Measurements from ENCODE around the gene HILPDA.
"Not testable (repeated sequence)": the region's sequence is repeated elsewhere in the genome, so short reads cannot be mapped to it uniquely, and the experiment has no call there.

DNA sequence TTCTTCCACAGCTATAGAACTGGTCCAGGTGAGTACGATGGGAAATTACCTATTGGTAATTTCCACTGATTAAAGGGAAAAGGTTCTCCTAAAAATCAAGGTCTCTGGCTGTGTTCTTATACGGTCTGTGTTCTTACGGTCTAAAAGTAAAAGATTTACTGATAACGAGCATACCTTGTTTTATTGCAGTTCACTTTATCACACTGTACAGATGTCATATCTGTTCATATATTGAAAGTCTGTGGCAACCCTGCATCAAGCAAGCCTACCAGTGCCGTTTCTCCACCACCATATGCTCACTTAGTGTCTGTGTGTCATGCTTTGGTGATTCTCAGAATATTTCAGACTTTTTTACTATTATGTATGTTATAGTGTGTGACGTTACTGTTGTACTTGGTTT is 32.5 kb downstream of the HILPDA start:
- TF ChIP-seq, protein P1, sequence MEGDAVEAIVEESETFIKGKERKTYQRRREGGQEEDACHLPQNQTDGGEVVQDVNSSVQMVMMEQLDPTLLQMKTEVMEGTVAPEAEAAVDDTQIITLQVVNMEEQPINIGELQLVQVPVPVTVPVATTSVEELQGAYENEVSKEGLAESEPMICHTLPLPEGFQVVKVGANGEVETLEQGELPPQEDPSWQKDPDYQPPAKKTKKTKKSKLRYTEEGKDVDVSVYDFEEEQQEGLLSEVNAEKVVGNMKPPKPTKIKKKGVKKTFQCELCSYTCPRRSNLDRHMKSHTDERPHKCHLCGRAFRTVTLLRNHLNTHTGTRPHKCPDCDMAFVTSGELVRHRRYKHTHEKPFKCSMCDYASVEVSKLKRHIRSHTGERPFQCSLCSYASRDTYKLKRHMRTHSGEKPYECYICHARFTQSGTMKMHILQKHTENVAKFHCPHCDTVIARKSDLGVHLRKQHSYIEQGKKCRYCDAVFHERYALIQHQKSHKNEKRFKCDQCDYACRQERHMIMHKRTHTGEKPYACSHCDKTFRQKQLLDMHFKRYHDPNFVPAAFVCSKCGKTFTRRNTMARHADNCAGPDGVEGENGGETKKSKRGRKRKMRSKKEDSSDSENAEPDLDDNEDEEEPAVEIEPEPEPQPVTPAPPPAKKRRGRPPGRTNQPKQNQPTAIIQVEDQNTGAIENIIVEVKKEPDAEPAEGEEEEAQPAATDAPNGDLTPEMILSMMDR (IDR thresholded peaks at IDR 0.05; ENCODE audit: low read depth, low read length, poor library complexity, severe bottlenecking), result not testable (repeated sequence)
- TF ChIP-seq EZH2phosphoT487 (IDR thresholded peaks at IDR 0.05; ENCODE audit: borderline replicate concordance, low read length), result not testable (repeated sequence)
